Type B pancreatic cell (in vitro differentiated cells): ENCODE results near the gene SCFD2. TPM values are rescaled to one million over a fixed set of nuclear protein-coding genes. Genes with fewer than 3 reads are reported as not detected.
A peak's percentile ranks its signal among the peaks of the same experiment; 100 is the strongest.

Experiments
- DNase-seq: peaks from one replicate; pipeline ENCODE4 v3.0.0; 2021; ENCODE audit warnings: mixed read lengths; ENCODE audit not compliant: unreplicated experiment; ENCODE audit errors: extremely low spot score
- H3K27ac Mint-ChIP-seq: 2 replicates; pipeline ENCODE4 v1.8.0; 2021; ENCODE audit warnings: mild to moderate bottlenecking, mixed read lengths
- H3K27me3 Mint-ChIP-seq: 2 replicates; pipeline ENCODE4 v1.8.0; 2021; ENCODE audit warnings: mixed read lengths
- H3K36me3 Mint-ChIP-seq: 2 replicates; pipeline ENCODE4 v1.8.0; 2021; ENCODE audit warnings: mixed read lengths
- H3K4me1 Mint-ChIP-seq: one replicate; pipeline ENCODE4 v1.8.0; 2021; ENCODE audit warnings: mixed read lengths; ENCODE audit not compliant: unreplicated experiment
- H3K4me3 Mint-ChIP-seq: 2 replicates; pipeline ENCODE4 v1.8.0; 2021; ENCODE audit warnings: mild to moderate bottlenecking, mixed read lengths
- H3K9me3 Mint-ChIP-seq: 2 replicates; pipeline ENCODE4 v1.8.0; 2021; ENCODE audit warnings: mixed read lengths
- total RNA-seq: library from RNA; stranded (reverse); gene quantifications from 2 replicates; pipeline ENCODE4 v1.2.1, GENCODE V29; 2021; ENCODE audit warnings: low replicate concordance
- TF ChIP-seq, protein P1 (sequence below): fragments of 200-600 bp; sonication (generic); conservative IDR thresholded peaks from 2 replicates; pipeline ENCODE4 v1.5.0; 2021; ENCODE audit warnings: antibody characterized with exemption, mild to moderate bottlenecking

Gene SCFD2
- total RNA-seq, 1 donor from 2014 or later, result 11.2 TPM

DNA sequence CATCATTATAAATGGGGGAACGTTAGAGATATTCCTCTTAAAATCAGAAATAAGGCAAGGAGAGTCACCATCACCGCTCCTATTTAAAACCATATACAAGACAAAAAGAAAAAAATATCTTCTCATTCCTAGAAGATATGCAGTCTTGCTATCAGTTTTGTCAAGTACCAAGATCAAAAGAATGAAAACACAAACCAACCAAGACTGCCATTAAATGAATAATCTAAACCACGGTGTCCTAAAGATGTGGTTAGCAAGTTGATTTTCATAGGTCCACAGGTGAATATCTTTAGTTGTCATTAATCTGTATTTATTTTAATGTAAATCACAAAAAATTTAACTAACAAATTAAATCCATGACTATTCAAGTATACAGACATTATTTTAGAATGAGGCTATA, 39.3 kb downstream of the SCFD2 start:
- H3K36me3 Mint-ChIP-seq, result peaks cover 5% of the 10 kb centered on the region
- H3K4me1 Mint-ChIP-seq, result peaks cover 15% of the 10 kb centered on the region
- no peak for DNase-seq
- H3K4me3 Mint-ChIP-seq, result no peak overlapping the region
- no peaks in the 10 kb centered on the region for H3K9me3 Mint-ChIP-seq
- TF ChIP-seq, protein P1, sequence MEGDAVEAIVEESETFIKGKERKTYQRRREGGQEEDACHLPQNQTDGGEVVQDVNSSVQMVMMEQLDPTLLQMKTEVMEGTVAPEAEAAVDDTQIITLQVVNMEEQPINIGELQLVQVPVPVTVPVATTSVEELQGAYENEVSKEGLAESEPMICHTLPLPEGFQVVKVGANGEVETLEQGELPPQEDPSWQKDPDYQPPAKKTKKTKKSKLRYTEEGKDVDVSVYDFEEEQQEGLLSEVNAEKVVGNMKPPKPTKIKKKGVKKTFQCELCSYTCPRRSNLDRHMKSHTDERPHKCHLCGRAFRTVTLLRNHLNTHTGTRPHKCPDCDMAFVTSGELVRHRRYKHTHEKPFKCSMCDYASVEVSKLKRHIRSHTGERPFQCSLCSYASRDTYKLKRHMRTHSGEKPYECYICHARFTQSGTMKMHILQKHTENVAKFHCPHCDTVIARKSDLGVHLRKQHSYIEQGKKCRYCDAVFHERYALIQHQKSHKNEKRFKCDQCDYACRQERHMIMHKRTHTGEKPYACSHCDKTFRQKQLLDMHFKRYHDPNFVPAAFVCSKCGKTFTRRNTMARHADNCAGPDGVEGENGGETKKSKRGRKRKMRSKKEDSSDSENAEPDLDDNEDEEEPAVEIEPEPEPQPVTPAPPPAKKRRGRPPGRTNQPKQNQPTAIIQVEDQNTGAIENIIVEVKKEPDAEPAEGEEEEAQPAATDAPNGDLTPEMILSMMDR, result no peak
- H3K27me3 Mint-ChIP-seq, result no peaks in the 10 kb centered on the region
- no peak overlapping the region for H3K27ac Mint-ChIP-seq

DNA sequence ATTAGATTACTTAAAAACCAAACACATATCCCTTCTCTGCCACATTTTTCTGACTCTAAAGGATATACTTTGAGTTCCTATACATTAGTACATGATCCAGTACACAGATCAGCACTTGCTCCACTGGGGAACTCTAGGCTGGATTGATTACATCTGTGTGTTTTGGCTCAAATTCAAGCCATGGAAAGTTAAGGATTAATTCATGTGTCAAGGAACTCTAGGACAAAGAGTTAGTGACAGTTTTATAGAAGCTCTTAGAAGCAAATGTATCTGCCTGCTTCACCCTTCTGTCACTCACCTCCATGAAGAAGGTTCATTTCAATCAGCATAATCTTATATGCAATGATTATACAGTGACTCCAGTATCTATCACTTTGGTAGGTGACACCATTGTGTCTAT, 43.2 kb downstream of the SCFD2 start:
- TF ChIP-seq, protein P1, result no peak
- no peak overlapping the region for H3K4me3 Mint-ChIP-seq
- H3K27ac Mint-ChIP-seq, result no peak overlapping the region
- no peak for DNase-seq
- H3K27me3 Mint-ChIP-seq, result no peaks in the 10 kb centered on the region
- H3K4me1 Mint-ChIP-seq, result peaks cover 20% of the 10 kb centered on the region
- peaks cover 5% of the 10 kb centered on the region for H3K36me3 Mint-ChIP-seq
- H3K9me3 Mint-ChIP-seq, result no peaks in the 10 kb centered on the region

DNA sequence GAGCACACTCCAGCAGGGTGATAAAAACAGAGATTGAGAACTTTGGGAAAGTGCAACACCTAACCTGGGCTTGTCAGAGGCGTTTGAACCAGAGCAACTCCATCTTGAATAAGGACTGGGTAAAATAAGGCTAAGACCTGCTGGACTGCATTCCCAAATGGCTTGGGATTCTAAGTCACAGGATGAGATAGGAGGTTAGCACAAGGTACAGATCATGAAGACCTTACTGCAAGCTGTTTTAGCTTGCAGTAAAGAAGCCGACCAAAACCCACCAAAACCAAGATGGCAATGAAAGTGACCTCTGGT, 43.9 kb downstream of the SCFD2 start:
- H3K27me3 Mint-ChIP-seq, result no peaks in the 10 kb centered on the region
- H3K4me3 Mint-ChIP-seq, result no peak overlapping the region
- H3K4me1 Mint-ChIP-seq, result peaks cover 20% of the 10 kb centered on the region
- TF ChIP-seq, protein P1, result no peak
- no peaks in the 10 kb centered on the region for H3K36me3 Mint-ChIP-seq
- no peaks in the 10 kb centered on the region for H3K9me3 Mint-ChIP-seq
- peak overlapping the region; percentile 55 for H3K27ac Mint-ChIP-seq
- DNase-seq, result no peak

DNA sequence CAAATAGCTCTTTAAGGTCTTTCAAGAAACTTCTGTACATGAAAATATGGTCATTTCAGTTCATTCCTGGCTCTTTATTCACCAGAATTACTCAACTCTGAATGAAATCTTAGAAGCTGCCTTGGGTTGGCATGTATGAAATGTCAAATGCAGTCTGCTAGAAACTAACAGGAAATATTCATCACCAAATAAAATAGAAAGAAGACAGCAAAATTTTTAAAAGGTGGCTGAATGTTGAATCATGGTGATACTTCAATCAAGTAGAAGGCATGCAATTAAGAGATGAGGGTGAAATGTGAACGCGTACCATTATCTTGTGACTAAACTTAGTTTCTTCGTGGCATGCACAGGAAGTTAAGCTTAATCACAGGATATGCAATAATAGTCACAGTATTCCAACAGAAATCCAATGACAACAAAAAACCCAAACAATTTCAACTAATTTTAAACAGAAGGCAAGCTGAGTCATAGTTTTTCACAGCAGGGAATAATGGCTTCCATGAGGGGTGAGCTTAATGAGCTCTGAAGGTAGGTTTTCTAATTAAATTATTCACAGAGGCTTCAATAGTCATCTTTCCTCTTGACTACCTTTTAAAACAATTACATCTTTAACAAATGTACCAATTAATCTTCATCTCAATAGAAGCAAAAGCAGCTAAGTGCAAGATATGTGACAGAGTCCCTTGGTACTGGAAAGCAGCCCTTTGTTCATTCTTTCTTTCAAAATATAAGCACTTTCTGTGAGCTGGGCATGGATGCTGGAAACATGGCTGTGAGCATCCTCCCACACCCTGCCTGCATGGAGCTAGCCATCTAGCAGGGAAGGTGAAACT, 44.5 kb downstream of the SCFD2 start:
- Mint-ChIP-seq H3K27ac (peak overlapping the region; percentile 55), H3K4me1 (peaks cover 20% of the 10 kb centered on the region), H3K4me3 (no peak overlapping the region), H3K36me3 (no peaks in the 10 kb centered on the region), H3K9me3 (no peaks in the 10 kb centered on the region), H3K27me3 (no peaks in the 10 kb centered on the region)
- TF ChIP-seq, protein P1, result no peak
- no peak for DNase-seq

DNA sequence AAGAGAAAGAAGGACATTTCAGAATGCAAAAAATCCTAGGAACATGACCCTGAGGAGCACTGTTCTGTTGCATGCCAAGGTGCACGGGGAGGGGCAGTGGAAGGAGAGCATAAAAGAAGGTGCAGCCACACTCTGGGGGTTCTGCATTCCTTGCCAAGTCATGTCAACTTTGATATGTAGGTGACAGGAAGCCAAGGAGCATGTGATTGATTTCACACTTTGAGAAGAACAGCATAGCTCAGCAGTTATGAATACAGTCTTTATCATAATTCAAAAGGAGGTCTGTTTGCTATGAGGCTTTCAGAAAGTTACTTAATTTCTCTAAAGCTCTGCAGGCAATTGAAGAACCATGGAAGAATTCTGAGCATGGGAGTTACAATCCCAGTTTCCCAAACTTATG, 50.6 kb downstream of the SCFD2 start:
- TF ChIP-seq, protein P1, result no peak
- Mint-ChIP-seq H3K4me3 (no peak overlapping the region), H3K9me3 (no peaks in the 10 kb centered on the region), H3K27me3 (no peaks in the 10 kb centered on the region), H3K4me1 (no peaks in the 10 kb centered on the region), H3K36me3 (no peaks in the 10 kb centered on the region), H3K27ac (no peak overlapping the region)
- no peak for DNase-seq
